Sigmoid colon (tissue), 4 donors: ENCODE measurements around the gene CRYBG1.

ENCODE experiments used
- EP300 ChIP-seq, 4 donors: sonication (generic); formaldehyde crosslinking; IDR thresholded peaks; one replicate each; pipeline ENCODE4 v1.6.1; 2017; ENCODE audit warnings: antibody characterized with exemption in 4 of 4
- POLR2A ChIP-seq, 2 donors: fragments of 450-650 bp; IDR thresholded peaks; one replicate each; pipeline ENCODE4 v1.6.1; 2016; ENCODE audit warnings: antibody characterized with exemption in 2 of 2, mild to moderate bottlenecking in 2 of 2, moderate library complexity in 2 of 2
- POLR2AphosphoS5 ChIP-seq, 4 donors: sonication (generic); formaldehyde crosslinking; IDR thresholded peaks; one replicate each; pipeline ENCODE4 v1.6.1; 2017; ENCODE audit warnings: antibody characterized with exemption in 4 of 4
- TF ChIP-seq, protein P1 (sequence below), 4 experiments: fragments of 450-650 bp in 3 of 4; fragments of 200-600 bp in 1 of 4; IDR thresholded peaks; one replicate each; pipeline ENCODE4 v1.5.1; 2016 to 2019; ENCODE audit warnings: antibody characterized with exemption in 4 of 4, mild to moderate bottlenecking in 3 of 4, moderate library complexity in 2 of 4

DNA sequence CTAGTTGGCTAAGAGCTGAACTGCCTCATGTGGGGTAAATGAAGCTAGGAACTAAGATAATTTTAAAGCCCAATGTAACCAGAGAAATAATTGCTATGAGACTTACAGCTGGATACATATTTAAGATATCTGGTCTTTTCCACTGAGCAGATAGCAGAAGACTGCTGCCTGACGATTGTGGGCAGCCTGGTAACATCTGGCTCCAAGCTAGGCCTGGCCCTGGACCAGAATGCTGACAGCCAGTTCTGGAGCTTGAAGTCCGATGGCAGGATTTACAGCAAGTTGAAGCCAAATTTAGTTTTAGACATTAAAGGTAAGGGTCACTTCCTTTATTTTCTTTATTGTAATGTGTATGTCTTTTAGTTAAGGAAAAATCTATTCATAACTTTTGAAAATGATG, 203.1 kb downstream of the CRYBG1 start:
- TF ChIP-seq, protein P1, sequence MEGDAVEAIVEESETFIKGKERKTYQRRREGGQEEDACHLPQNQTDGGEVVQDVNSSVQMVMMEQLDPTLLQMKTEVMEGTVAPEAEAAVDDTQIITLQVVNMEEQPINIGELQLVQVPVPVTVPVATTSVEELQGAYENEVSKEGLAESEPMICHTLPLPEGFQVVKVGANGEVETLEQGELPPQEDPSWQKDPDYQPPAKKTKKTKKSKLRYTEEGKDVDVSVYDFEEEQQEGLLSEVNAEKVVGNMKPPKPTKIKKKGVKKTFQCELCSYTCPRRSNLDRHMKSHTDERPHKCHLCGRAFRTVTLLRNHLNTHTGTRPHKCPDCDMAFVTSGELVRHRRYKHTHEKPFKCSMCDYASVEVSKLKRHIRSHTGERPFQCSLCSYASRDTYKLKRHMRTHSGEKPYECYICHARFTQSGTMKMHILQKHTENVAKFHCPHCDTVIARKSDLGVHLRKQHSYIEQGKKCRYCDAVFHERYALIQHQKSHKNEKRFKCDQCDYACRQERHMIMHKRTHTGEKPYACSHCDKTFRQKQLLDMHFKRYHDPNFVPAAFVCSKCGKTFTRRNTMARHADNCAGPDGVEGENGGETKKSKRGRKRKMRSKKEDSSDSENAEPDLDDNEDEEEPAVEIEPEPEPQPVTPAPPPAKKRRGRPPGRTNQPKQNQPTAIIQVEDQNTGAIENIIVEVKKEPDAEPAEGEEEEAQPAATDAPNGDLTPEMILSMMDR (IDR thresholded peaks at IDR 0.05) = no peak
- no peak for TF ChIP-seq POLR2A (IDR thresholded peaks at IDR 0.05)
- no peak for TF ChIP-seq EP300 (IDR thresholded peaks at IDR 0.05)
- no peak for TF ChIP-seq POLR2AphosphoS5 (IDR thresholded peaks at IDR 0.05)
